ENCODE measurements around the gene SLC10A7. TPM values are rescaled to one million over a fixed set of nuclear protein-coding genes. Genes with fewer than 3 reads are reported as not detected.
A peak's percentile ranks its signal among the peaks of the same experiment; 100 is the strongest.

SLC10A7 gene
- total and polyA plus RNA-seq, 10 of the 15 experiments (the other 5 are each of a cell fraction or from before 2014, with no cell fraction given), result 4.6 to 23.7 (median 15.6) TPM

DNA sequence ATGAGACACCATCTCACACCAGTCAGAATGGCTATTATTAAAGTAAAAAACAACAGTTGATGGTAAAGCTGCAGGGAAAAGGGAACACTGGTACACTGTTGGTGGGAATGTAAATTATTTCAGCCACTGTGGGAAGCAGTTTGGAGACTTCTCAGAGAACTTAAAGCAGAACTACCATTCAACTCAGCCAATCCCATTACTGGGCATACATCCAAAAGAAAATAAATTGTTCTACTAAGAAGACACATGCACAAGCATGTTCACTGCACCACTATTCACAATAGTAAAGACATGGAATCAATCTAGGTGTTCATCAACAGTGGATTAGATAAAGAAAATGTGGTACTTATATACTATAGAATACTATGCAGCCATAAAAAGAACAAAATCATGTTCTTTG, 172.4 kb downstream of the SLC10A7 start:
- ChIA-PET POLR2A (no interaction called here), RAD21 (ENCODE audit: unreplicated experiment) (no interaction called here), SMC1A (ENCODE audit: uncharacterized antibody, unreplicated experiment) (no interaction called here), CTCF (no interaction called here)
- Histone ChIP-seq H3K4me3 (no peak overlapping the region), H3K27me3 (replicated peaks in 1 of 2; ENCODE audit: control insufficient read depth in 2 of 2, insufficient read depth in 2 of 2, low read length in 1 of 2) (no peaks in the 10 kb centered on the region), H3K79me2 (ENCODE audit: control insufficient read depth, insufficient read depth, low read length) (no peaks in the 10 kb centered on the region), H3K36me3 (ENCODE audit: control insufficient read depth in 2 of 2, insufficient read depth in 2 of 2, low read length in 1 of 2) (no peaks in the 10 kb centered on the region), H2AFZ (ENCODE audit: control insufficient read depth, low read depth, low read length) (no peak overlapping the region), H3K9ac (ENCODE audit: control insufficient read depth, insufficient read depth, low read length) (no peak overlapping the region), H3K27ac (ENCODE audit: control insufficient read depth, insufficient read depth) (no peak overlapping the region), H4K20me1 (ENCODE audit: control insufficient read depth, insufficient read depth) (no peaks in the 10 kb centered on the region; the same call in 1 of the 2 replicates), H3K4me2 (ENCODE audit: control insufficient read depth, insufficient read depth) (no peak overlapping the region), H3K9me3 (replicated peaks; ENCODE audit: control insufficient read depth, insufficient read depth, low read length) (no peaks in the 10 kb centered on the region), H3K4me1 (ENCODE audit: control insufficient read depth, insufficient read depth, low read length) (peaks cover 6% of the 10 kb centered on the region)
- intact Hi-C loops (cut with micrococcal nuclease; ENCODE audit: unreplicated experiment) (loop anchor here (5.0 to 10.0 kb wide), 6 partner anchors 103 to 655 kb away; no protein-coding TSS in a partner anchor), in situ Hi-C loops (cut with MboI) (no loop called here)
- no peak for TF ChIP-seq SMAD5 (IDR thresholded peaks at IDR 0.05; ENCODE audit: low read depth)
- peak; percentile 43; the same call in 1 of the 2 replicates for TF ChIP-seq RUNX3 (IDR thresholded peaks at IDR 0.05; ENCODE audit: low read length)
- no TSS peak for BruUV-seq (replicated peaks)
- ATAC-seq (no peak), DNase-seq (ENCODE audit: low read depth, low spot score) (no peak), FAIRE-seq (no peak)

DNA sequence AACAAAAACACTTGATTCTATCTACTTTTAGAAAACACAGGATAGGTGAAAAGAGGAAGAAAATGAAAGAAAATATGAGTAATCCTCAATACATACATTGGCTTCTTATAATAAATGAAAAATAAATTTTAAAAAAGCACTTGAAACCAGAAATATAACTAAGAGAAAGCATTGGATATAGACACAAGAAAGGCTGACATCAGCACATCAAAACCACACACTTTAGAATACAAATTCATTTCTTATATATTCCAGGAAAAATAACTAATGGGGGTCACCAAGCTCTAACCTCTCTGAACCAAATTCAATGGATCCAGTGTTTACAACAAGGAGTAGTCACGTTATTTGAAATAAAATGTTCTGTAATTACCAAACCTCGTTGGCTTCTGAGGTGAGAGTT, 173.9 kb downstream of the SLC10A7 start:
- in situ Hi-C loops (cut with MboI) (no loop called here), intact Hi-C loops (cut with micrococcal nuclease; ENCODE audit: unreplicated experiment) (loop anchor here (5.0 to 10.0 kb wide), 6 partner anchors 104 to 657 kb away; no protein-coding TSS in a partner anchor)
- H3K36me3 ChIP-seq (ENCODE audit: control insufficient read depth in 2 of 2, insufficient read depth in 2 of 2, low read length in 1 of 2), result no peaks in the 10 kb centered on the region
- H3K9ac ChIP-seq (ENCODE audit: control insufficient read depth, insufficient read depth, low read length), result no peak overlapping the region
- H2AFZ ChIP-seq (ENCODE audit: control insufficient read depth, low read depth, low read length), result no peak overlapping the region
- WGBS (ENCODE audit: insufficient coverage, insufficient replicate concordance, low lambda C conversion rate, missing lambda C conversion rate), result 94% methylated on average over 2 of the region's 2 CpGs
- CTCF ChIA-PET, result interaction anchor here (2.0 kb wide), 1 partner anchor 9 kb away, joined by 4 read pairs; no protein-coding TSS in a partner anchor
- BruUV-seq (replicated peaks), result no TSS peak
- FAIRE-seq, result no peak
- H3K9me3 ChIP-seq (replicated peaks; ENCODE audit: control insufficient read depth, insufficient read depth, low read length), result no peaks in the 10 kb centered on the region
- ATAC-seq, result no peak
- no peaks in the 10 kb centered on the region for H3K27me3 ChIP-seq (replicated peaks in 1 of 2; ENCODE audit: control insufficient read depth in 2 of 2, insufficient read depth in 2 of 2, low read length in 1 of 2)
- H3K27ac ChIP-seq (ENCODE audit: control insufficient read depth, insufficient read depth), result no peak overlapping the region; the same call in 1 of the 2 replicates
- H3K4me2 ChIP-seq (ENCODE audit: control insufficient read depth, insufficient read depth), result no peak overlapping the region
- H3K79me2 ChIP-seq (ENCODE audit: control insufficient read depth, insufficient read depth, low read length), result no peaks in the 10 kb centered on the region
- DNase-seq (ENCODE audit: low read depth, low spot score), result no peak
- POLR2A ChIA-PET, result interaction anchor here (0.6 kb wide), 1 partner anchor 85 kb away, joined by 3 read pairs; no protein-coding TSS in a partner anchor
- H3K4me1 ChIP-seq (ENCODE audit: control insufficient read depth, insufficient read depth, low read length), result peaks cover 13% of the 10 kb centered on the region
- H4K20me1 ChIP-seq (ENCODE audit: control insufficient read depth, insufficient read depth), result no peaks in the 10 kb centered on the region; the same call in 1 of the 2 replicates
- no peak overlapping the region for H3K4me3 ChIP-seq
- SMC1A ChIA-PET (ENCODE audit: uncharacterized antibody, unreplicated experiment), result interaction anchor here (1.1 to 1.4 kb wide), 3 partner anchors 141 to 562 kb away, joined by 3 to 4 read pairs (median 3); no protein-coding TSS in a partner anchor
- RAD21 ChIA-PET (ENCODE audit: unreplicated experiment), result interaction anchor here (1.1 to 1.4 kb wide), 2 partner anchors 11 to 106 kb away, joined by 3 to 4 read pairs; no protein-coding TSS in a partner anchor
- TF ChIP-seq CBX5 (IDR thresholded peaks at IDR 0.05; ENCODE audit: low read depth), result no peak
- TF ChIP-seq, protein P1, sequence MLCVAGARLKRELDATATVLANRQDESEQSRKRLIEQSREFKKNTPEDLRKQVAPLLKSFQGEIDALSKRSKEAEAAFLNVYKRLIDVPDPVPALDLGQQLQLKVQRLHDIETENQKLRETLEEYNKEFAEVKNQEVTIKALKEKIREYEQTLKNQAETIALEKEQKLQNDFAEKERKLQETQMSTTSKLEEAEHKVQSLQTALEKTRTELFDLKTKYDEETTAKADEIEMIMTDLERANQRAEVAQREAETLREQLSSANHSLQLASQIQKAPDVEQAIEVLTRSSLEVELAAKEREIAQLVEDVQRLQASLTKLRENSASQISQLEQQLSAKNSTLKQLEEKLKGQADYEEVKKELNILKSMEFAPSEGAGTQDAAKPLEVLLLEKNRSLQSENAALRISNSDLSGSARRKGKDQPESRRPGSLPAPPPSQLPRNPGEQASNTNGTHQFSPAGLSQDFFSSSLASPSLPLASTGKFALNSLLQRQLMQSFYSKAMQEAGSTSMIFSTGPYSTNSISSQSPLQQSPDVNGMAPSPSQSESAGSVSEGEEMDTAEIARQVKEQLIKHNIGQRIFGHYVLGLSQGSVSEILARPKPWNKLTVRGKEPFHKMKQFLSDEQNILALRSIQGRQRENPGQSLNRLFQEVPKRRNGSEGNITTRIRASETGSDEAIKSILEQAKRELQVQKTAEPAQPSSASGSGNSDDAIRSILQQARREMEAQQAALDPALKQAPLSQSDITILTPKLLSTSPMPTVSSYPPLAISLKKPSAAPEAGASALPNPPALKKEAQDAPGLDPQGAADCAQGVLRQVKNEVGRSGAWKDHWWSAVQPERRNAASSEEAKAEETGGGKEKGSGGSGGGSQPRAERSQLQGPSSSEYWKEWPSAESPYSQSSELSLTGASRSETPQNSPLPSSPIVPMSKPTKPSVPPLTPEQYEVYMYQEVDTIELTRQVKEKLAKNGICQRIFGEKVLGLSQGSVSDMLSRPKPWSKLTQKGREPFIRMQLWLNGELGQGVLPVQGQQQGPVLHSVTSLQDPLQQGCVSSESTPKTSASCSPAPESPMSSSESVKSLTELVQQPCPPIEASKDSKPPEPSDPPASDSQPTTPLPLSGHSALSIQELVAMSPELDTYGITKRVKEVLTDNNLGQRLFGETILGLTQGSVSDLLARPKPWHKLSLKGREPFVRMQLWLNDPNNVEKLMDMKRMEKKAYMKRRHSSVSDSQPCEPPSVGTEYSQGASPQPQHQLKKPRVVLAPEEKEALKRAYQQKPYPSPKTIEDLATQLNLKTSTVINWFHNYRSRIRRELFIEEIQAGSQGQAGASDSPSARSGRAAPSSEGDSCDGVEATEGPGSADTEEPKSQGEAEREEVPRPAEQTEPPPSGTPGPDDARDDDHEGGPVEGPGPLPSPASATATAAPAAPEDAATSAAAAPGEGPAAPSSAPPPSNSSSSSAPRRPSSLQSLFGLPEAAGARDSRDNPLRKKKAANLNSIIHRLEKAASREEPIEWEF (IDR thresholded peaks at IDR 0.05; ENCODE audit: insufficient replicate concordance, low read depth, low read length), result no peak
- TF ChIP-seq PML (IDR thresholded peaks at IDR 0.05; ENCODE audit: low read length), result no peak
- TF ChIP-seq EED (IDR thresholded peaks at IDR 0.05; ENCODE audit: low read depth), result no peak
- no peak for TF ChIP-seq HDAC6 (IDR thresholded peaks at IDR 0.05; ENCODE audit: unreplicated experiment)
- TF ChIP-seq, protein P2, sequence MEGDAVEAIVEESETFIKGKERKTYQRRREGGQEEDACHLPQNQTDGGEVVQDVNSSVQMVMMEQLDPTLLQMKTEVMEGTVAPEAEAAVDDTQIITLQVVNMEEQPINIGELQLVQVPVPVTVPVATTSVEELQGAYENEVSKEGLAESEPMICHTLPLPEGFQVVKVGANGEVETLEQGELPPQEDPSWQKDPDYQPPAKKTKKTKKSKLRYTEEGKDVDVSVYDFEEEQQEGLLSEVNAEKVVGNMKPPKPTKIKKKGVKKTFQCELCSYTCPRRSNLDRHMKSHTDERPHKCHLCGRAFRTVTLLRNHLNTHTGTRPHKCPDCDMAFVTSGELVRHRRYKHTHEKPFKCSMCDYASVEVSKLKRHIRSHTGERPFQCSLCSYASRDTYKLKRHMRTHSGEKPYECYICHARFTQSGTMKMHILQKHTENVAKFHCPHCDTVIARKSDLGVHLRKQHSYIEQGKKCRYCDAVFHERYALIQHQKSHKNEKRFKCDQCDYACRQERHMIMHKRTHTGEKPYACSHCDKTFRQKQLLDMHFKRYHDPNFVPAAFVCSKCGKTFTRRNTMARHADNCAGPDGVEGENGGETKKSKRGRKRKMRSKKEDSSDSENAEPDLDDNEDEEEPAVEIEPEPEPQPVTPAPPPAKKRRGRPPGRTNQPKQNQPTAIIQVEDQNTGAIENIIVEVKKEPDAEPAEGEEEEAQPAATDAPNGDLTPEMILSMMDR (IDR thresholded peaks at IDR 0.05 in 2 of 3, conservative IDR thresholded peaks at IDR 0.05 in 1 of 3; ENCODE audit: control insufficient read depth in 2 of 3, extremely low read depth in 1 of 3, insufficient read depth in 1 of 3, low read depth in 3 of 3, low read length in 3 of 3), result no peak
- TF ChIP-seq ZNF274 (IDR thresholded peaks at IDR 0.05; ENCODE audit: insufficient read depth, insufficient read length), result no peak
